Endometrial microvascular endothelial cells (primary cell): Measurements from ENCODE around the gene TBX3. TPM values are rescaled to one million over a fixed set of nuclear protein-coding genes. Genes with fewer than 3 reads are reported as not detected.

Experiments used
- in situ Hi-C: cut with HindIII; loops from 2 replicates; pipeline ENCODE4 v1.10.0; 2017; ENCODE audit warnings: low sequenced_read_pairs, low pct_unique_long_range_greater_than_20kb; ENCODE audit errors: inconsistent ontology term
- total RNA-seq: library from RNA; depleted of rRNA; stranded (reverse); fragments of >200 nt; gene quantifications from one replicate; pipeline ENCODE4 v1.2.3, GENCODE V29; 2015; ENCODE audit errors: inconsistent ontology term

TBX3 gene
- total RNA-seq, 1 donor from 2014 or later: 14.8 TPM

- in situ Hi-C loops: no loop called here
Observed at GRCh38 chr12:114685869-114686268, 1.9 kb upstream of the TBX3 start.

- in situ Hi-C loops: no loop called here
Observed at GRCh38 chr12:114685320-114685781, 1.4 kb upstream of the TBX3 start.

- in situ Hi-C loops: no loop called here
Observed at GRCh38 chr12:114684870-114685273, 897 bp upstream of the TBX3 start.

GRCh38 chr12:114683709-114684097, 272 bp downstream of the TBX3 start:
- in situ Hi-C loops: no loop called here

GRCh38 chr12:114682785-114683708, 928 bp downstream of the TBX3 start:
- in situ Hi-C loops: no loop called here

GRCh38 chr12:114682106-114682784, 1.7 kb downstream of the TBX3 start:
- in situ Hi-C loops: no loop called here

- in situ Hi-C loops: no loop called here
Observed at GRCh38 chr12:114681116-114681871, 2.7 kb downstream of the TBX3 start.

- in situ Hi-C loops: no loop called here
Observed at GRCh38 chr12:114680604-114681069, 3.3 kb downstream of the TBX3 start.

GRCh38 chr12:114679942-114680341, 4.0 kb downstream of the TBX3 start:
- in situ Hi-C loops: no loop called here

GRCh38 chr12:114679452-114679875, 4.5 kb downstream of the TBX3 start:
- in situ Hi-C loops: no loop called here

GRCh38 chr12:114678718-114679117, 5.3 kb downstream of the TBX3 start:
- in situ Hi-C loops: no loop called here

- in situ Hi-C loops: no loop called here
Observed at GRCh38 chr12:114678028-114678427, 5.9 kb downstream of the TBX3 start.

GRCh38 chr12:114676142-114676741, 7.7 kb downstream of the TBX3 start:
- in situ Hi-C loops: no loop called here

- in situ Hi-C loops: no loop called here
Observed at GRCh38 chr12:114674251-114675047, 9.5 kb downstream of the TBX3 start.

GRCh38 chr12:114673901-114674250, 10.1 kb downstream of the TBX3 start:
- in situ Hi-C loops: no loop called here

- in situ Hi-C loops: no loop called here
Observed at GRCh38 chr12:114673169-114673833, 10.7 kb downstream of the TBX3 start.

GRCh38 chr12:114672817-114673168, 11.2 kb downstream of the TBX3 start:
- in situ Hi-C loops: no loop called here
